ENCODE data around the gene EEF1E1.
"Not testable (repeated sequence)": the region's sequence is repeated elsewhere in the genome, so short reads cannot be mapped to it uniquely, and the experiment has no call there.

The EEF1E1 gene

DNA sequence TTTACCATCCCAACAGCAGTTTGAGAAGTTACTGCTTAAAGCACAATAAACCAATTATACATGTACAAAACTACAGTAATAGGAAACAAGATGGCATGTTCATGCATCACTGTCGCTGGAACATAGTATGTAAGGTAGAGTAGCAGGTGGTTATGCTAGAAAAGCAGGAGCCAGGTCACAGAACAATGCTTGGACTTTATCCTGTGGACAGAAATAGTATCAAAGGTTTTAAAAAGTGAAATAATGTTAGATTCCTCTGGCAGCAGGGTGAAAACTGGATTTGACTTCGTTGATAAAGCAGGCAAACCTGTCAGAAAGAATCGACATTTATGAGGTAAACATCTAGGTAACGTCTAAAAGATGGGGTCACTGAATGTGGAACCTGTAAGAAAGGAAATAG, 40.6 kb downstream of the EEF1E1 start:
- DNase-seq: no peak

DNA sequence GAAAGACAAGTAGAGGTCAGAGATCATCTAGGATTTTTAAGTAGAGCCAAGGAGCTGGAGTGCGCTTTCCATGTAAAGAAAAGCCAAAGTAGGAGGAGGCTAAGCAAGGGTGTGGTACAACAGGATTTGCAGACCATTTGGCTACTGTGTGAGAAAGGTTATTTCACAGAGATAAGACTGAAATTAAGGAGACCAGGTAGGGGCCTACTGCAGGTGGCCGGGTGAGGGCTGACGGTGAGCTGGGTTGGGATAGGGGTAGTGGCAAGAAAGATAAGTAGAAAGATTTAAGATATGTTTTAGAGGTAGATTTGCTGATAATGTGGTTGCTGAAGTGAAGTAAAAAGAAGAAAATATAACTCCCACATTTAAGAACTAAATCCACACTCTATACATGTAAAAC, 42.0 kb downstream of the EEF1E1 start:
- no peak for DNase-seq

DNA sequence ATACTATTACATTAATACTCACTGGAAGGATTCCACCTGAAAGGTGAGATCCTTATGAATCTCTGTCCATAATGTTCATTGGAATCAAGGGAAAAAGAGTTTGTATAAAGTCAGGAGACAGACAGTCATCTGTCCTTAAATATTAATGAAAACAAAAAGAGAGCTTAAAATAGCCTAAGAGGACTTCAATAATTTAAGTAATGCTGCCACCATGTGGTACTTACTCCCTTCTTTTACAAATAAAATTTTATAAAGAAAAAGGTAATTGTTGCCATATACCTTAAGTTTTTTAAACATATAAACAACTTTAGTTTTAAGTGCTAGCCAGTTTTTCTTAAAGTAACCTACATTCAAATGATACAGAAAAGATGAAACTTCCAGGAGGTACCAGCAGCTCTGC, 43.2 kb downstream of the EEF1E1 start:
- DNase-seq: peak; percentile 57

DNA sequence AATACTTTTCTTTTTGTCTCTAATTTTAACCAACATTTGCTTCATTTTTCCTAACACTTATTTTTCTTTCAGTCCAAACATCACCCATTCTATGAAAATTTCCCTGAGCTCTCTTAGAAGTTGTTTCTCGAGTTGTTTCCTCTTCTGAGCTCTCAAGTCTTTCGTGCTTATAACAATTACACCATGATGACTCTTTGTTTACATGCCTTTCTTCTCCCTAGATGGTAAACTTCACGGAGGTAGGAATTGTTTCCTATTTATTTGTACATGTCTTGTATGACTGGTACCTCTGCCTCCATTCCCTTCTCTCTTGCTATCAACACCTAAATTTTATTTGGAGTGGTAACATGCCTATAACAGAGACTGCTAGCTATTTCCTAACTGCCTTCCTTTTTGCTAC, 44.6 kb downstream of the EEF1E1 start:
- DNase-seq: no peak

DNA sequence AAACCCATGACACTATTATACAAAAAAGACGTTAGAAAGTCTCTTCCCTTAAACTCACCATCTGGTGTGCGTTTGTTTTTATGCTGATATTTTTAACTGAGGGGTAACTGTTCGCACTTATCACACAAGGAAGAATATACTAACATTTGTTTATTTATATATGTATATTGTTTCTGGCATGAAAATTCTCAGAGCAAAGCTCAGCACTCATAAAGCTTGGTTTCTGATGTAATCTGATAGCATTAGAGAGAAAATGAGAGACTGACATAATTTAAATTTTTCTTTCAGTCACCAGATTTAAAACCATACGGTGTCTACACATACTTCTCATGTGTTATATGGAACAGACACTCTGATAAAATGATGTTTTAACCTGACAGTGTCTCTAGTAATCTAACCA, 45.1 kb downstream of the EEF1E1 start:
- no peak for DNase-seq

DNA sequence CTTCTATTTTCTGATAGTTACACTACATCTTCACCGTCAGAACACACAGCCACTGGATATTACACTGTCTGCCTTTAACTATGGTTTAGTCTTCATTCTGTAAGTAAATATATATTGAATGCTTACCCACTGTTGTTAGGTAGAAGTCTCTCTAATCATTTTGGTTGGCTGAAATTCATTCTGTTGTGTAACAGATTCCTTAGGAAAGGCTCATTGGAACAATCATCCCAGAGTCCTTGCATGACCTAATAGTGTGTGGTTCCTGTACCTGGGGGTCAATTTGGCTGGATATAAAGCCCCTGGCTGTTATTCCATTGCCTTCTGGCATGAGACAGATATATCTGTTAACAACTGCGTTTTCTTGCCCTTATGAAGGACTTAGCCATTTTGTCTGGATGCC, 48.1 kb downstream of the EEF1E1 start:
- DNase-seq: no peak

DNA sequence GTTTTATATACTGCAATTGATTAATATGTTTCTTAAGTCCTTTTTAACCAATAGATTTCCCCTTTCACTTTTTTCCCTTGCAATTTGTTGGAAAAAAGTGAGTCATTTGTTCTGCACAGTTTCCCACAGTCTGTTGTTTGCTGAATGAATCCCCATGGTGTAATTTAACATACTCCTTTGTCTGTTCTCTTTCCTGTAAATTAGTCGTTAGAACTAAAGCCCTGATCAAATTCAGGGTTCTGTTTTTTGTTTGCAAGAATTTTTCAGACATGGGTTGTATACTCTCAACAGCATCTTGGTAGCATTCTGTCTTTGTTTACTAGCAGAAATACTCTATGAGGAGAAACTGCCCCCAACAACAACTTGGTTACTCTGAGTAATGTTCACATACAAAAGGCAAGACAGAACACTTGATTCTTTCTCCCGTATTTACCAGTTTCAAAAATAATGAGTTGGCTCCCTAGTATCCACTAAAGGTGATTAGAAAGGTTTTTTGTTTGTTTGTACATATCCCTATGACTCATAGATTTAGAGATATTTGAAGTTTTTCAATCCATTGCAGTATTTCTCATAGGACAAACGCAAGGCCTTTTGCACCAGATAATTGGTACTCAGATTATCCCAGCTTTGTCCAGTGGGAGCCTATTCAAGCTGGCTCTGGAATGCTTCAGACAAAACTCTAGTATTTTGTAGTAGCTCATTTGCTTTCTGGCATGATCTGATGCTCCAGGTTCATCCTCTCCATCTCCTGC, 54.6 kb downstream of the EEF1E1 start:
- DNase-seq: no peak

DNA sequence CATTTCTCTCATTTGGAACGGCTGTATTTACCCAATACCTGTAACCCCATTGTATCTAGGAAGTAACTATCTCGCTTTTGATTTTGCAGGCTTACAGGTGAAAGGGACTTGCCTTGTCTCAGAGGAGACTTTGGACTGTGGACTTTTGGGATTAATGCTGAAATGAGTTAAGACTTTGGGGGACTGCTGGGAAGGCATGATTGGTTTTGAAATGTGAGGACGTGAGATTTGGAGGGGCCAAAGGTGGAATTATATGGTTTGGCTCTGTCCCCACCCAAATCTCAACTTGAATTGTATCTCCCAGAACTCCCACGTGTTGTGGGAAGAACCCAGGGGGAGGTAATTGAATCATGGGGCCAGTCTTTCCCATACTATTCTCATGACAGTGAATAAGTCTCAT, 56.6 kb downstream of the EEF1E1 start:
- not testable (repeated sequence) for DNase-seq

DNA sequence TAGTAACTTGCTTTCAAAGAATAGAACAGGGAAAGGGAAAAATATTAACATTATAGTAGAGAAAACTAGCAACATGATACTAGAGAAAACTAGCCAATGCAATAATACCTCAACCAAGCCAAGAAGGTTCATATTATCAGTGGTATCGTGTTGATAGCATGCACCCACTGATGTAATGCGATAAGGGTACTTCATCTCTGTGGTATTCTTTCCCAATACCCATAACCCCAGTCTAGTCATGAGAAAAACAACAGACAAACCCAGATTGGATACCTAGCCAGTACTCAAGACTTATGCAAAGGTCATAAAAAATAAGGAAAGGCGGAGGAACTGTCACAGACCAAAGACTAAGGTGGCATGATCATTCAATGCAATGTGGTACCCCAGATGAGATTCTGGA, 59.1 kb downstream of the EEF1E1 start:
- no peak for DNase-seq

DNA sequence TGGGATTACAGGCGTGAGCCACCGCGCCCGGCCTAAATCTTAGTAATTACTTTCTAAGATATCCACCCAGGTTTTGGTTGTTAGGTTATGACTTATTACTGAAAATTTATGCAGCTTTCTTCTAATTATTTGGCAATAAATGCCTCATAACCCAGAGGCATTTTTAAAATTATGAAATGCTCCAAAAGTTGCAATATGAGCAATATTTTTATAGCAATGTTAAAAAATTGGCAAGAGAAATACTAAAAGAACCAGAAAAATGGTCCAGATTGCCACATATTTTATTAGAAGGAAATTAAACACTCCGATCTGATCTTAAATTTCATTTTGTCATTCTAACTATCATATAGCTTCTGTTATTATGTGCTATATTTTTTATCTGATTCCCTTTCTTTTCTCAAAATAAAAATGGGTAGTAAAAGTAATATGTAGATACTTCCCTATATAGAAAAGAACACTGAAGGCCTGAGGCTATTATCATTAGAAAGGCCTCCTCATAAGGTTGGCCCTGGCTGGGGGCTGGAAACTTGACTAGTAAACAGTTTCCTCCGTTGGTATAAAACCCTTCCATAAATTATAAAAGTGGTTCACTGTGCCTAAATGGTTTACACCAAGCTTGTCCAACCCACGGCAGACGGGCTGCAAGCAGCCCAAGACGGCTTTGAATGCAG, 60.3 kb downstream of the EEF1E1 start:
- DNase-seq: no peak

DNA sequence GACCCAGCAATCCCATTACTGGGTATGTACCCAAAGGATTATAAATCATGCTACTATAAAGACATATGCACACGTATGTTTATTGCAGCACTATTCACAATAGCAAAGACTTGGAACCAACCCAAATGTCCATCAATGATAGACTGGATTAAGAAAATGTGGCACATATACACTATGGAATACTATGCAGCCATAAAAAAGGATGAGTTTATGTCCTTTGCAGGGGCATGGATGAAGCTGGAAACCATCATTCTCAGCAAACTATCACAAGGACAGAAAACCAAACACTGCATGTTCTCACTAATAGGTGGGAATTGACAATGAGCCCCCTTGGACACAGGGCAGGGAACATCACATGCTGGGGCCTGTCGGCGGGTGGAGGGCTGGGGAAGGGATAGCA, 68.2 kb downstream of the EEF1E1 start:
- DNase-seq: not testable (repeated sequence)

DNA sequence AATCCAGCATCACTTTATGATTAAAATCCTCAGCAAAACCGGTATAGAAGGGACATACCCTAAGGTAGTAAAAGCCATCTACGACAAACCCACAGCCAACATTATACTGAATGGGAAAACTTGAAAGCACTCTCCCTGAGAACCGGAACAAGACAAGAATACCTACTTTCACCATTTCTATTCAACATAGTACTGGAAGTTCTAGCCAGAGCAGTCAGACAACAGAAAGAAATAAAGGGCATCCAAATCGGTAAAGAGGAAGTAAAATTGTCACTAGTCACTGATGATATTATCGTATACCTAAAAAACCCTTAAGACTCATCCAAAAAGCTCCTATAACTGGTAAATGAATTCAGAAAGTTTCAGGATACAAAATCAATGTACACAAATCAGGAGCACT, 71.4 kb downstream of the EEF1E1 start:
- DNase-seq: peak; percentile 65

All from OCI-M1 (cell line).